Adipocyte (in vitro differentiated cells): Measurements from ENCODE around the gene HMG20B.

Experiments used
- DNase-seq: peaks from one replicate; pipeline ENCODE4 v3.0.0-alpha.2; 2015; ENCODE audit warnings: low read depth
- H3K27me3 ChIP-seq: replicated peaks from 2 replicates; pipeline ENCODE4 v1.7.0; 2013; ENCODE audit warnings: mild to moderate bottlenecking, low read length, moderate library complexity; ENCODE audit not compliant: control insufficient read depth, insufficient read depth
- H3K36me3 ChIP-seq: 2 replicates; pipeline ENCODE4 v1.7.0; 2013; ENCODE audit warnings: low read length, mild to moderate bottlenecking, moderate library complexity; ENCODE audit not compliant: control insufficient read depth, insufficient read depth, severe bottlenecking
- H3K4me1 ChIP-seq: 2 replicates; pipeline ENCODE4 v1.7.0; 2013; ENCODE audit warnings: mild to moderate bottlenecking, low read length, moderate library complexity; ENCODE audit not compliant: control insufficient read depth, insufficient read depth
- H3K4me3 ChIP-seq: 2 replicates; pipeline ENCODE4 v1.7.0; 2013; ENCODE audit warnings: mild to moderate bottlenecking, low read length, moderate library complexity
- H3K9ac ChIP-seq: 2 replicates; pipeline ENCODE4 v1.7.0; 2013; ENCODE audit warnings: mild to moderate bottlenecking, low read length, moderate library complexity
- H3K9me3 ChIP-seq: 2 replicates; pipeline ENCODE4 v1.7.0; 2013; ENCODE audit warnings: mild to moderate bottlenecking, low read length, moderate library complexity; ENCODE audit not compliant: control insufficient read depth

The HMG20B gene

DNA sequence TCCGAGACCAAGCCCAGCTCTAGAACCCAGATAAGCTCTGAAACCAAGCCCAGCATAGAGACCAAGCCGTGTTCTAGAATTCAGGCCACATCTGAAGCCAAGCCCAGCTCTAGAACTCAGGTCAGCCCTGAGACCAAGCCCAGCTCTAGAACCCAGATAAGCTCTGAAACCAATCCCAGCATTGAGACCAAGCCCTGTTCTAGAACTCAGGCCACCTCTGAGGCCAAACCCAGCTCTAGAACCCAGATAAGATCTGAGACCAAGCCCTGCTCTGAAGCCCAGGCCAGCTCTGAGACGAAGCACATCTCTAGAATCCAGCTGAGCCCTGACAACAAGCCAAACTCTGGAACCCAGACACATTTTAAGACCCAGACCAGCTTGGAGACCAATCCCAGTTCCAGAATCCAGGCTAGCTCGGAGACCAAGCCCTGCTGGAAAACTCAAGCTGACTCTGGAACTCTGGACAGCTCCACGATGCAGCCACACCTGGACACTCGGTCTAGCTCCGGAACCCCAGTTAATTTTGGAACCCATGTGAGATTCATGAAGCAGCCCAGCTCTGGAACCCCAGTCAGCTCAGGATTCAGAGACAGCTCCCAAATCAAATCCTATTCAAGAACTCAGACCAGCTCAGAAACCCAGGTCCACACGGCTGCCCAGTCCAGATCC, 18.4 kb downstream of the HMG20B start:
- Histone ChIP-seq H3K4me1 (no peaks in the 10 kb centered on the region), H3K36me3 (no peaks in the 10 kb centered on the region), H3K27me3 (peaks cover 12% of the 10 kb centered on the region), H3K4me3 (no peak overlapping the region), H3K9ac (no peak overlapping the region), H3K9me3 (no peaks in the 10 kb centered on the region)
- DNase-seq: no peak

DNA sequence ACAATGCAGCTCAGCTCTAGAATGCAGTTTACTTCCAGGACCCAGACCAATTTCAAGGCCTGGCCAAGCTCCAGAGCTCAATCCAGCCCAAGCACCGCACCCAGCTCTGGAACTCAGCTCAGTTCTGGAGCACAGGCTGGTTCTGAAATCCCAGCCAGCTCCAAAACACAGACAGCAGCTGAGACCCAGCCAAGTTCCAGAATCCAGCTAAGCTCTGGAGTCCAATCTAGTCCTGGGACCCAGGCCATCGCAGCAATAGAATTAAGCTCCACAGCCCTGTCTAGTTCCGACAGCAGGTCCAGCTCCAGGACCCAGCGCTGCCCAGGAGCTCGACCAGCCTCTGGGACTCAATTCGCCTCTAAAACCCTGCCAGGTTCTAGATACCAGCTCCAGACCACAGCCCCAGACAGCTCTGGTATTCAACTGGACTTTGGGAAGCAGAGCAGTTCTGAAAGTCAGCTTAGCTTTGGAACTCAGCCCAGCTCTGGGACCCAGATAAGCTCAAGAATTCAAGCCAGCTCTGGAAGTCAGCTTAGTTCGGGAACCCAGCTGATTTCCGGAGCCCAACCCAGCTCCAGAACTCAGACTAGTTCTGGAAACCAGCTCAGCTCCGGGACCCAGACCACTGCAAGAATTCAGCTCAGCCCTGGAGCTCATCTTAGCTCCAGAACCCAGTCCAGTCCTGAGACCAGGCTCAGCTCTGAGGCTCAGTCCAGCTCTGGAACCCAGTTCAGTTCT, 19.3 kb downstream of the HMG20B start:
- DNase-seq: peak; percentile 24
- Histone ChIP-seq H3K9me3 (no peaks in the 10 kb centered on the region), H3K27me3 (peaks cover 8% of the 10 kb centered on the region), H3K4me3 (no peak overlapping the region), H3K9ac (no peak overlapping the region), H3K4me1 (no peaks in the 10 kb centered on the region), H3K36me3 (no peaks in the 10 kb centered on the region)

DNA sequence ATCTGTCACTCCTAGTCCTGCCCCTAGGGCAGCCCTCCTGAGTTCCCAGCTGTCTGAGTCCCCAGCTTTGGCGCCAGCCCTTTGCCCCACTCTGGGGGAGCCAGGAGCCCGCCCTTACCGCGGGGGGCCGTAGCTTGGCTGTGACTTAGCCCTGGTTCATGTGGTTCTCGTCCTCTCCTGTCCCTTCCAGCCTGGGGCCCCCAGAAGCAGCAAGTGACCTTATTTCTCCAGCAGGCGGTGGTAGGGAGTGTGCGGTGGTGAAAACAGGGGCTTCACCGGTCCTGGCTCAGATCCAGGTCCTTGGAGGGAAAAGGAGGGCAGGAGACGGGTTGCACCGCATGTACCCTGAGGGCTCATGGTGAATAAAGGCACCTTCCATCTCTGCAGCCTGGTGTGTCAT, 20.4 kb downstream of the HMG20B start:
- Histone ChIP-seq H3K36me3 (no peaks in the 10 kb centered on the region), H3K9ac (no peak overlapping the region), H3K27me3 (peaks cover 8% of the 10 kb centered on the region), H3K9me3 (no peaks in the 10 kb centered on the region), H3K4me1 (no peaks in the 10 kb centered on the region), H3K4me3 (no peak overlapping the region)
- DNase-seq: no peak

DNA sequence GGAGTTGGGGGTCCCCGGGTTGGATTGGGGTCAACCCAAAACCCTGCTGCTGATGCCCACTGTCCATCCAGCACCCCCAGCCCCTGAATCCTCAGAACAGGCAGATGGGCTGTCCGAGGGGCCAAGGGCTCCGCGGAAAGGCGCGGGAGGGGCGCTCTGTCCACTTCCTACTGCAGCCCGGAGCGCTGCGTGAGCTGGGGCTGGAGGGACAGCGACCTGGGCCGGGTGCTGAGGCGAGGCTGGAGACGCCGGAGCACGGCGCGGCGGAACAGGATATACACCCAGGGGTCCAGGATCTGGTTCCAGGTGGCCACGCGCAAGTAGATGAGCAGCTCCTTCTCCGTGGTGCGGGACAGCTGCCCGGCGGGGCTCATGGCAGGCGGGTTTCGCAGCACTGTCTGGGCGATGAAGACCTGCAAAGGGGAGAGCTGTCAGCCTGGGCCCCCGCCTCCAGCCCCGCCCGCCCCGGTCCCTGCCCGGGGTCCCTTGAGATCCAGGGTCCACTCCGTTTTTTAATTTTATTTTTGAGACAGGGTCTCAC, 22.8 kb downstream of the HMG20B start:
- Histone ChIP-seq H3K9ac (no peak overlapping the region), H3K36me3 (no peaks in the 10 kb centered on the region), H3K9me3 (no peaks in the 10 kb centered on the region), H3K4me3 (no peak overlapping the region), H3K4me1 (no peaks in the 10 kb centered on the region), H3K27me3 (peaks cover 8% of the 10 kb centered on the region)
- DNase-seq: no peak

DNA sequence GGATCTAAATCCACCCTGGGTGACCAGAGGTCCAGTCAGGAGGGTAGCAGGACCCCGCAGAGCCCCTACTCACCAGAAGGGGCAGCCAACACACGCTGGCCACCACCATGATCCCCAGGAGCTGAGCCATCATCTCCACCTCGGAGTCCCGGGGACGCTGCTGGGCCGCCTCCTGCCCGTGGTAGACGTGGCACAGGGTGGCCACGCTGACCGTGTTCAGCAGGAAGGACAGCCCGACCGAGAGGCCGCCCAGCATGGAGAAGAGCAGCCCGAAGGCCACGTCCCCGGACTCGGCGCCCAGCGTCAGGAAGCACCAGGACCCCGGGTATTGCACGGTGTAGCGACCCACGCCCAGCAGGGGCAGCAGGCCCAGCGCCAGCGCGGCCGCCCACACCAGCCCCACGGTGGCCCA, 27.0 kb downstream of the HMG20B start:
- Histone ChIP-seq H3K4me1 (no peaks in the 10 kb centered on the region), H3K27me3 (no peaks in the 10 kb centered on the region), H3K9ac (no peak overlapping the region), H3K9me3 (no peaks in the 10 kb centered on the region), H3K4me3 (no peak overlapping the region), H3K36me3 (no peaks in the 10 kb centered on the region)
- DNase-seq: no peak

DNA sequence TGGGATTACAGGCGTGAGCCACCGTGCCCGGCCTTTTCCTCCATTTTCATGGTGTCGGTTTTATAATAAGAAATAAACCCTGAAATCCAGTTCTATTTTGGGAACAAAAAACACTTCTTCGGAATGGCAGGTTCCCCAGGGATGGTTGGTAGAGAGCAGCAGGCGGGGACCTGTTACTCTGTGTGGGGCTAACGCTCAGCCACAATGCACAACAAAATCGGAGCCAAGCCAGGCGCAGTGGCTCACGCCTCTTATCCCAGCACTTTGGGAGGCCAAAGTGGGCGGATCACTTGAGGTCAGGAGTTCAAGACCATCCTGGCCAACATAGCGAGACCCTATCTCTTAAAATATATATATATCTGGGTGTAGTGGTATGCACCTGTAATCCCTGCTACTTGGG, 28.3 kb downstream of the HMG20B start:
- Histone ChIP-seq H3K9me3 (no peaks in the 10 kb centered on the region), H3K9ac (no peak overlapping the region), H3K36me3 (no peaks in the 10 kb centered on the region), H3K27me3 (no peaks in the 10 kb centered on the region), H3K4me3 (no peak overlapping the region), H3K4me1 (no peaks in the 10 kb centered on the region)
- DNase-seq: no peak

DNA sequence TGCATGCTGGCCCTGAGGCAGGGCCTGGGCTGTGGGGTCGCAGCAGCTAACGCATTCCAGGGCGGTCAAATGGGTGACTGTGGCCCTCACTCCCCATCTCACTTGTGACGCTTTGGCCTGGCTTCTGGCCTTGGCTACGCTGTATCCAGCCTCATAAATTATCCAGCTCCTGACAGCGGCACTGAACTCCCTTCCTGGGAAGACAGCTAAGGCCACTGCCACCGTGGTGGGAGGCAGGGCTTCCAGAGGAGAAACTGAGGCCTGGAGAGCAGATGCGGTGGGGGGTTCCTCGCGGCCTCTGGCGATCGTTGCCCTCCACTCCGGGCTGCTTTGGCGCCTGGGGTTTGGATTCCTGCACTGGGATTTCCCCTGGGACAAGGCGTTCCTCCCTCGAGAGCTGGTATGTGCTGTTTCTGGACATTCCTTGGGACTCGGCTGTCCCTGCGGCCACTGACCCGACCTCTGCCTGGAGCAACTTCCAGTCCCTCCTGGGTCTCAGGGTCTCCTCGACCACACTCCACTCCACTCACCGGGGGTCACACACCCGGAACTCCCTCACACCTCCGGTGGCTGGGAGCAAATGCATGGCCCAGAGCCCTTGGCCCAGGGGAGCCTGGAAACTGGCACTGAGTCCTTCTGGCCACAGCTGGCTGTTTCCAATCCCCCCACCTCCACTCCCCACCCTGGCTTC, 30.5 kb downstream of the HMG20B start:
- H3K36me3 ChIP-seq: no peaks in the 10 kb centered on the region
- H3K4me1 ChIP-seq: peaks cover 9% of the 10 kb centered on the region
- H3K9ac ChIP-seq: no peak overlapping the region
- H3K9me3 ChIP-seq: no peaks in the 10 kb centered on the region
- no peaks in the 10 kb centered on the region for H3K27me3 ChIP-seq
- DNase-seq: no peak
- H3K4me3 ChIP-seq: no peak overlapping the region

DNA sequence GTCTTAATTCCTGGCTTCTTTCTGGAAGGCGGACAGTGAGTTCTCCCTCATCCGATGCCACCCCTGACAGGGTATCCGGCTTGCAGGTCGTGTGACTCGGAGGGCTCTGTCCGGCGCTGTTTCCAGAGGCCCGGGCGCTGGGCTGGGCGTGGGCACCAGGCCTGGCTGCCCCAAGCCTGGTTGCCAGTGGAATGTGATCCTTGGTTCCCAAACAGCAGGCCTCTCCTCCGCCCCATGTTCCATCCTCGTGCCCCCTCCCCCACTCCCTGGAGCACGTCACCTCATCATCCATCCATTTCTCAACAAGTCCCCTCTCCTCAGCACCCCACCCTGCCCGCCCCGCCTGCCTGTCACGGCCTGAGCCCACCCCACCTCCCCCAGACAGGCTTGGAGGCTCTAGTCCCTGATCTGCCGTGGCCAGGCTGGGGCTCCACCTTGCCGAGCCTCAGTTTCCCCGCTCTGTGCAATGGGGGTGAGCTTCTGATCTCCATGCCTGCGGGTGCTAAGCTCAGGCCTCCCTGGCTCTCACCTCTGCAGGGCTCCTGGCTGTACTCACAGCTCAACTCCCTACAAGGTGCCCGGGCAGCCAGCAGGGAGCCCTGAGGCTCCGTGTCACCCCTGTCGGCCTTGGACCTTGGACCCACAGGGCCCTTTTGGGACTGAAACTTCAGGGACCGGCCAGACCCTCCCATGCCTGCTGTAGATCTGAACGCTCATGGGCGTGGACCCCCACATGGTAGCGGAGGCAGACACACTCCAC, 31.7 kb downstream of the HMG20B start:
- Histone ChIP-seq H3K9ac (no peak overlapping the region), H3K36me3 (no peaks in the 10 kb centered on the region), H3K27me3 (no peaks in the 10 kb centered on the region), H3K4me1 (peaks cover 9% of the 10 kb centered on the region), H3K9me3 (no peaks in the 10 kb centered on the region), H3K4me3 (no peak overlapping the region)
- no peak for DNase-seq

DNA sequence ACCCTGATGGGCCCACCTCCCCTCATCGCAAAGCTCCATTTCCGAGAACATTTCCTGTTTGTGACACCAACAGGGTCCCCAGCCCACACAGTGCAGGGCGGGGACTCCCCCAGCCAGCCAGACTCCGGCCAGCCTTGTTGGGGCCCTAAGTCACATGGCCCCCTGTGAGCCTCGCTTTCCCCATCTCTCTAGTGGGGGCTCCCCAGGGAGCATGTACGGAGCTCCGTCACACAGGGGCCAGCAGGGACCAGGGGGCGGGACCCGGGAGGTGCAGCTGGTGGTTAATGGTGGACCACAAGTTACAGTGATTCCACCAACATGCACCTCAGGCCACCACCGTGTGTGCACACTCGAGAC, 32.2 kb downstream of the HMG20B start:
- H3K9me3 ChIP-seq: no peaks in the 10 kb centered on the region
- no peak for DNase-seq
- no peak overlapping the region for H3K4me3 ChIP-seq
- peaks cover 9% of the 10 kb centered on the region for H3K4me1 ChIP-seq
- H3K36me3 ChIP-seq: no peaks in the 10 kb centered on the region
- no peaks in the 10 kb centered on the region for H3K27me3 ChIP-seq
- H3K9ac ChIP-seq: no peak overlapping the region

DNA sequence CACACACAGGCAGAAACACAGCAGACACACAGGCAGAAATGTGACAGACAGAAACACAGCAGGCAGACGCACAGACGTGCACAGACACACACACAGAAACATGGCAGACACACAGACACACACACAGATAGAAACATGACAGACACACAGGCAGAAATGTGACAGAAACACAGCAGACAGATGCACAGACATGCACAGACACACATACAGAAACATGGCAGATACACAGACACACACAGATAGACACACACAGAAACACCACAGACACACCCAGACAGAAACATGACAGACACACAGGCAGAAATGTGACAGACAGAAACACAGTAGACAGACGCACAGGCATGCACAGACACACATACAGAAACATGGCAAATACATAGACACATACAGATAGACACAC, 32.6 kb downstream of the HMG20B start:
- H3K4me3 ChIP-seq: no peak overlapping the region
- no peak for DNase-seq

DNA sequence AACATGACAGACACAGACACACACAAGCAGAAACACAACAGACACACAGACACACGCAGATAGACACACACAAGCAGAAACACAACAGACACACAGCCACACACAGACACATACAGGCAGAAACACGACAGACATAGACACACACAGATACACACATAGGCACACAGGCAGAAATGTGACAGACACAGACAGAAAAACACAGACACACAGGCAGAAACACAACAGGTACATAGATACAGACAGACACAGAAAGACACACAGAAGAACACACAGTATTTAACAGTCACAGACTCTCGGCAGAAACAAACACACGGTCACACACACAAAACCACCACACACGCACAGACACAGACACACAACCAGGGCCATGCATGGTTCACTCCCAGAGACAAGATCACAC, 33.0 kb downstream of the HMG20B start:
- Histone ChIP-seq H3K27me3 (no peaks in the 10 kb centered on the region), H3K4me3 (peak overlapping the region; percentile 70), H3K36me3 (no peaks in the 10 kb centered on the region), H3K9ac (peak overlapping the region; percentile 1), H3K9me3 (no peaks in the 10 kb centered on the region), H3K4me1 (peaks cover 9% of the 10 kb centered on the region)
- DNase-seq: no peak

More for the DNA sequence above, 32.6 kb downstream of the HMG20B start:
- no peaks in the 10 kb centered on the region for H3K27me3 ChIP-seq
- H3K4me1 ChIP-seq: peaks cover 9% of the 10 kb centered on the region
- H3K9ac ChIP-seq: no peak overlapping the region
- H3K36me3 ChIP-seq: no peaks in the 10 kb centered on the region
- no peaks in the 10 kb centered on the region for H3K9me3 ChIP-seq
